OCI-LY3 (cell line): ENCODE measurements around the gene MLXIPL.
"Not testable (repeated sequence)": the region's sequence is repeated elsewhere in the genome, so short reads cannot be mapped to it uniquely, and the experiment has no call there.

Experiments
- CTCF ChIP-seq: fragments of 200-600, 300-600 bp; sonication (generic); IDR thresholded peaks from 2 replicates; pipeline ENCODE4 v1.5.1; 2014; ENCODE audit warnings: antibody characterized with exemption, low read length, low read depth
- EZH2phosphoT487 ChIP-seq: fragments of 200-600 bp; shearing (Covaris generic); IDR thresholded peaks from 2 replicates; pipeline ENCODE4 v1.6.1; 2018; ENCODE audit warnings: antibody characterized with exemption, mixed run types, low read depth

- TF ChIP-seq CTCF, EZH2phosphoT487: not testable (repeated sequence)
Measured at GRCh38 chr7:73607692-73607983, 16.7 kb downstream of the MLXIPL start.
